IMR-90 (cell line): ENCODE data around the gene ABHD5. TPM values are rescaled to one million over a fixed set of nuclear protein-coding genes. Genes with fewer than 3 reads are reported as not detected.

Experiments
- ATAC-seq: fragments of 200-7000 bp; cut with Tn5 transposase; 2 replicates; pipeline ENCODE4 v1.9.1; 2020; ENCODE audit warnings: low read depth, mild to moderate bottlenecking, moderate library complexity
- BruUV-seq: library from RNA; stranded (reverse); fragments of 400-500 nt; replicated peaks from 2 replicates; lab custom pipeline; 2021; lab: Mats Ljungman, UMichigan
- CTCF ChIA-PET: fragments of 300-600 bp; formaldehyde crosslinking; extraction: SDS; loops from one replicate; lab custom pipeline; 2021; ENCODE audit warnings: antibody characterized with exemption; lab: Yijun Ruan, JAX
- POLR2A ChIA-PET: fragments of 300-600 bp; sonication (Branson Sonifier 250); formaldehyde crosslinking; loops from one replicate; lab custom pipeline; 2022; ENCODE audit warnings: antibody characterized with exemption; ENCODE audit not compliant: unreplicated experiment; lab: Charles Lee
- DNase-seq: peaks from one replicate; pipeline ENCODE4 v3.0.0; 2013
- H2AFZ ChIP-seq: replicated peaks from 2 replicates; pipeline ENCODE3; 2013; ENCODE audit warnings: low read length, mild to moderate bottlenecking; ENCODE audit not compliant: poor library complexity
- H2AK5ac ChIP-seq: 2 replicates; pipeline ENCODE4 v1.6.1; 2013; ENCODE audit warnings: low read depth, low read length, inconsistent platforms
- H2AK9ac ChIP-seq: replicated peaks from 2 replicates; pipeline ENCODE3; 2013; ENCODE audit warnings: mild to moderate bottlenecking, low read depth, low read length, moderate library complexity; ENCODE audit not compliant: poor library complexity
- H2BK120ac ChIP-seq: 2 replicates; pipeline ENCODE4 v1.6.1; 2013; ENCODE audit warnings: low read depth, low read length, inconsistent platforms
- H2BK15ac ChIP-seq: 3 replicates; pipeline ENCODE4 v1.6.1; 2013; ENCODE audit warnings: low read depth, low read length, inconsistent platforms
- H2BK20ac ChIP-seq: 2 replicates; pipeline ENCODE4 v1.6.1; 2013; ENCODE audit warnings: low read depth, mild to moderate bottlenecking, inconsistent platforms, low read length, moderate library complexity
- H2BK5ac ChIP-seq: 2 replicates; pipeline ENCODE4 v1.6.1; 2013; ENCODE audit warnings: mild to moderate bottlenecking, low read depth, low read length, inconsistent platforms; ENCODE audit not compliant: poor library complexity, severe bottlenecking
- H3K14ac ChIP-seq: replicated peaks from 2 replicates; pipeline ENCODE4 v1.6.1; 2013; ENCODE audit warnings: low read depth, low read length, inconsistent platforms
- H3K18ac ChIP-seq: 2 replicates; pipeline ENCODE4 v1.6.1; 2013; ENCODE audit warnings: low read depth, low read length, control low read depth
- H3K23ac ChIP-seq: 2 replicates; pipeline ENCODE4 v1.6.1; 2013; ENCODE audit warnings: low read depth, low read length, inconsistent platforms
- H3K27ac ChIP-seq: 2 replicates; pipeline ENCODE4 v1.5.1; 2013; ENCODE audit warnings: mild to moderate bottlenecking, control low read depth, low read length; ENCODE audit not compliant: insufficient read depth
- H3K27me3 ChIP-seq: 2 replicates; pipeline ENCODE4 v1.6.1; 2013; ENCODE audit warnings: low read length; ENCODE audit not compliant: control insufficient read depth, insufficient read depth
- H3K36me3 ChIP-seq: 2 replicates; pipeline ENCODE4 v1.6.1; 2013; ENCODE audit warnings: low read length, mixed read lengths; ENCODE audit not compliant: control insufficient read depth, insufficient read depth
- H3K4ac ChIP-seq: 2 replicates; pipeline ENCODE4 v1.6.1; 2013; ENCODE audit warnings: low read depth, low read length, inconsistent platforms
- H3K4me1 ChIP-seq: 2 replicates; pipeline ENCODE4 v1.6.1; 2013; ENCODE audit warnings: low read length, mixed read lengths; ENCODE audit not compliant: control insufficient read depth, insufficient read depth
- H3K4me2 ChIP-seq: 2 replicates; pipeline ENCODE4 v1.6.1; 2013; ENCODE audit warnings: low read depth, mild to moderate bottlenecking, control low read depth, low read length, moderate library complexity
- H3K4me3 ChIP-seq: 2 replicates; pipeline ENCODE4 v1.5.1; 2013; ENCODE audit warnings: low read depth, mild to moderate bottlenecking, control low read depth, low read length, moderate library complexity; ENCODE audit not compliant: insufficient read depth
- H3K56ac ChIP-seq: 2 replicates; pipeline ENCODE4 v1.6.1; 2013; ENCODE audit warnings: low read length, inconsistent platforms; ENCODE audit not compliant: insufficient read depth; ENCODE audit errors: extremely low read depth
- H3K79me1 ChIP-seq, 2 experiments: 2 replicates each; pipeline ENCODE4 v1.6.1; 2013; ENCODE audit warnings: low read length in 2 of 2, inconsistent platforms in 1 of 2, low read depth in 1 of 2
- H3K9ac ChIP-seq: 2 replicates; pipeline ENCODE4 v1.6.1; 2013; ENCODE audit warnings: low read depth, low read length, control low read depth
- H3K9me1 ChIP-seq: 2 replicates; pipeline ENCODE4 v1.6.1; 2013; ENCODE audit warnings: low read length, inconsistent platforms; ENCODE audit not compliant: insufficient read depth
- H3K9me3 ChIP-seq: 2 replicates; pipeline ENCODE4 v1.6.1; 2013; ENCODE audit warnings: low read length; ENCODE audit not compliant: control insufficient read depth, insufficient read depth
- H4K20me1 ChIP-seq: 2 replicates; pipeline ENCODE4 v1.6.1; 2013; ENCODE audit warnings: low read length, inconsistent platforms; ENCODE audit not compliant: insufficient read depth
- H4K5ac ChIP-seq: 2 replicates; pipeline ENCODE4 v1.6.1; 2013; ENCODE audit warnings: mild to moderate bottlenecking, low read depth, low read length, control low read depth
- H4K8ac ChIP-seq, 2 experiments: 2 replicates each; pipeline ENCODE4 v1.6.1; 2013; ENCODE audit warnings: low read depth in 2 of 2, low read length in 2 of 2, control low read depth in 1 of 2, inconsistent platforms in 1 of 2
- H4K91ac ChIP-seq: 2 replicates; pipeline ENCODE4 v1.6.1; 2013; ENCODE audit warnings: low read depth, low read length, inconsistent platforms; ENCODE audit not compliant: insufficient read depth
- FOS ChIP-seq: fragments of 150-350 bp; IDR thresholded peaks from 2 replicates; pipeline ENCODE4 v1.6.1; 2016; ENCODE audit warnings: low read depth, low read length
- NFE2L2 ChIP-seq: fragments of 150-350 bp; IDR thresholded peaks from 2 replicates; pipeline ENCODE4 v1.6.1; 2016; ENCODE audit warnings: low read depth, mild to moderate bottlenecking, low read length
- WGBS, 2 experiments: methylation state at CpG; one replicate each; pipeline versions ENCODE4 v1.1.5 to v1.1.7; 2013; ENCODE audit warnings: missing lambda C conversion rate in 2 of 2; ENCODE audit not compliant: insufficient read length in 1 of 2; ENCODE audit errors: extremely low coverage in 2 of 2; 5-methylcytosine and 5-hydroxymethylcytosine counted together
- dilution Hi-C: fragments of 300-500 bp; cut with HindIII; formaldehyde crosslinking; loops from one replicate; pipeline ENCODE4 v1.14.3; 2018; ENCODE audit warnings: low sequenced_read_pairs; ENCODE audit not compliant: unreplicated experiment
- in situ Hi-C: fragments of 300-500 bp; cut with MboI; formaldehyde crosslinking; loops from 3 replicates; pipeline ENCODE4 v1.14.3; 2019; ENCODE audit warnings: low sequenced_read_pairs, inconsistent platforms, mixed read lengths
- intact Hi-C: fragments of 100-400 bp; cut with micrococcal nuclease; formaldehyde crosslinking; loops from 2 replicates; pipeline ENCODE4 v1.10.0; 2022
- polyA plus RNA-seq, 3 experiments: library from polyadenylated mRNA; depleted of rRNA; stranded (reverse); fragments of >200 nt; gene quantifications; 2 replicates each; pipeline ENCODE4 v1.2.3, GENCODE V29; 2012; ENCODE audit warnings: low replicate concordance in 1 of 3
- total RNA-seq: library from RNA; depleted of rRNA; stranded (reverse); fragments of >200 nt; gene quantifications from 2 replicates; pipeline ENCODE4 v1.2.3, GENCODE V29; 2012

Gene ABHD5
- total and polyA plus RNA-seq, 2 of the 4 experiments (the other 2 are of a cell fraction) = 15.8 to 33.2 TPM

DNA sequence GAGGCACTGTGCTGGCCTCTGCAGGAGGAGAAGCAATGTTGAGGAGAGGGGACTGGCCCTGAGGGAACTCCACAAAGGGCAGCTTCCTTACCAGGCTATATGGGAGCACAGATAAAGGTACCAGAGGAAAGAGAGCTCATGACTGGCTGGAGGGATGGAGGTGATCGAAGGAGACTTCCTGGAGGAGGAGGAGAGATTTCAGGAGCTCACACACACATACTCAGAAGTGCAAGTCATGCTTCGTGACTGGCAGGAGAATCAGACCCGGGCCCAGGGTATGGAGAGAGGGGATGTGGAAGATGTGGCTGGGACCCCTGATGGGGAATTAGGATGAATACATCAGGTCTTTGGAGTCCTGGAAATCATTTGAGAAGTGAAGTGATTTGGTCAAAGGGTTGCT, 85.4 kb downstream of the ABHD5 start:
- no peak overlapping the region for H3K9ac ChIP-seq
- no peak overlapping the region for H3K27ac ChIP-seq
- H3K56ac ChIP-seq = no peak overlapping the region
- no peak overlapping the region for H4K8ac ChIP-seq
- H2BK120ac ChIP-seq = no peak overlapping the region
- no peak overlapping the region for H3K4ac ChIP-seq
- POLR2A ChIA-PET = no interaction called here
- DNase-seq (no peak), ATAC-seq (no peak)
- H2BK15ac ChIP-seq = no peak overlapping the region
- no peak overlapping the region for H2BK5ac ChIP-seq
- peaks cover 4% of the 10 kb centered on the region; the same call in 1 of the 2 replicates for H3K27me3 ChIP-seq
- no peak overlapping the region for H3K18ac ChIP-seq
- TF ChIP-seq FOS (no peak), NFE2L2 (peak; percentile 47; the same call in 1 of the 2 replicates)
- WGBS, 2 experiments = 50% methylated on average over 1 of the region's 3 CpGs; no CpG with 5 or more reads in 1 of the 2 experiments
- BruUV-seq = no TSS peak
- H3K9me3 ChIP-seq = no peaks in the 10 kb centered on the region
- H3K4me2 ChIP-seq = no peak overlapping the region
- CTCF ChIA-PET = interaction anchor here (0.6 kb wide), 1 partner anchor 83 kb away, joined by 6 read pairs; no protein-coding TSS in a partner anchor
- H2AK5ac ChIP-seq = no peak overlapping the region
- H2BK20ac ChIP-seq = no peak overlapping the region
- H3K4me3 ChIP-seq = no peak overlapping the region
- no peak overlapping the region for H2AFZ ChIP-seq
- no peak overlapping the region for H3K23ac ChIP-seq
- intact Hi-C loops = no loop called here
- H3K36me3 ChIP-seq = no peaks in the 10 kb centered on the region
- no peaks in the 10 kb centered on the region for H3K79me1 ChIP-seq
- no peak overlapping the region for H4K5ac ChIP-seq
- H4K20me1 ChIP-seq = no peaks in the 10 kb centered on the region
- H2AK9ac ChIP-seq = no peak overlapping the region
- no peaks in the 10 kb centered on the region for H3K9me1 ChIP-seq
- no peaks in the 10 kb centered on the region; the same call in 1 of the 2 replicates for H3K4me1 ChIP-seq
- dilution Hi-C loops = no loop called here
- no peak overlapping the region for H3K14ac ChIP-seq
- in situ Hi-C loops = loop anchor here (10.0 kb wide), 1 partner anchor 419 kb away; no protein-coding TSS in a partner anchor
- no peak overlapping the region for H4K91ac ChIP-seq
